ENCODE results near the gene SDK1.

- no peak for TF ChIP-seq CTCF (IDR thresholded peaks at IDR 0.05)
- TF ChIP-seq POLR2A (IDR thresholded peaks at IDR 0.05): no peak
These were observed 801.3 kb downstream of the SDK1 start for GRCh38 chr7:4102231-4102841.
